ENCODE data around the gene KIF26B.

KIF26B gene

GRCh38 chr1:245448975-245449431, 294.2 kb downstream of the KIF26B start:
- no peaks in the 10 kb centered on the region for H3K27me3 ChIP-seq (ENCODE audit: insufficient read depth, insufficient read length)
- TF ChIP-seq SUZ12 (IDR thresholded peaks at IDR 0.05; ENCODE audit: extremely low read depth, insufficient read depth, insufficient read length) (no peak), ZNF274 (IDR thresholded peaks at IDR 0.05; ENCODE audit: low read depth, low read length) (no peak), YY1 (IDR thresholded peaks at IDR 0.05; ENCODE audit: insufficient read depth, insufficient read length) (no peak)
- H3K9ac ChIP-seq (ENCODE audit: insufficient read length, low read depth) = no peak overlapping the region
- peaks cover 9% of the 10 kb centered on the region for H3K9me3 ChIP-seq (ENCODE audit: insufficient read depth, low read length)
- peaks cover 3% of the 10 kb centered on the region for H3K4me1 ChIP-seq (ENCODE audit: insufficient read depth, insufficient read length)
- no peaks in the 10 kb centered on the region for H3K36me3 ChIP-seq (ENCODE audit: insufficient read depth, insufficient read length, low read length)
- DNase-seq (ENCODE audit: low read depth, low spot score) = no peak
- H3K4me3 ChIP-seq (ENCODE audit: insufficient read length, low read depth) = no peak overlapping the region

GRCh38 chr1:245453541-245453940, 298.8 kb downstream of the KIF26B start:
- no peak for DNase-seq (ENCODE audit: low read depth, low spot score)
- no peaks in the 10 kb centered on the region for H3K27me3 ChIP-seq (ENCODE audit: insufficient read depth, insufficient read length)
- peaks cover 6% of the 10 kb centered on the region for H3K4me1 ChIP-seq (ENCODE audit: insufficient read depth, insufficient read length)
- H3K9ac ChIP-seq (ENCODE audit: insufficient read length, low read depth) = no peak overlapping the region
- no peak for TF ChIP-seq ZNF274 (IDR thresholded peaks at IDR 0.05; ENCODE audit: low read depth, low read length)
- no peak for TF ChIP-seq SUZ12 (IDR thresholded peaks at IDR 0.05; ENCODE audit: extremely low read depth, insufficient read depth, insufficient read length)
- TF ChIP-seq YY1 (IDR thresholded peaks at IDR 0.05; ENCODE audit: insufficient read depth, insufficient read length) = no peak
- no peaks in the 10 kb centered on the region for H3K36me3 ChIP-seq (ENCODE audit: insufficient read depth, insufficient read length, low read length)
- no peak overlapping the region for H3K4me3 ChIP-seq (ENCODE audit: insufficient read length, low read depth)
- peaks cover 9% of the 10 kb centered on the region for H3K9me3 ChIP-seq (ENCODE audit: insufficient read depth, low read length)

GRCh38 chr1:245454051-245454450, 299.3 kb downstream of the KIF26B start:
- Histone ChIP-seq H3K27me3 (ENCODE audit: insufficient read depth, insufficient read length) (no peaks in the 10 kb centered on the region), H3K9me3 (ENCODE audit: insufficient read depth, low read length) (peaks cover 9% of the 10 kb centered on the region), H3K9ac (ENCODE audit: insufficient read length, low read depth) (no peak overlapping the region), H3K36me3 (ENCODE audit: insufficient read depth, insufficient read length, low read length) (no peaks in the 10 kb centered on the region), H3K4me1 (ENCODE audit: insufficient read depth, insufficient read length) (peaks cover 6% of the 10 kb centered on the region), H3K4me3 (ENCODE audit: insufficient read length, low read depth) (no peak overlapping the region)
- no peak for DNase-seq (ENCODE audit: low read depth, low spot score)
- TF ChIP-seq SUZ12 (IDR thresholded peaks at IDR 0.05; ENCODE audit: extremely low read depth, insufficient read depth, insufficient read length) (no peak), ZNF274 (IDR thresholded peaks at IDR 0.05; ENCODE audit: low read depth, low read length) (no peak), YY1 (IDR thresholded peaks at IDR 0.05; ENCODE audit: insufficient read depth, insufficient read length) (no peak)

- Histone ChIP-seq H3K4me1 (ENCODE audit: insufficient read depth, insufficient read length) (peaks cover 6% of the 10 kb centered on the region), H3K36me3 (ENCODE audit: insufficient read depth, insufficient read length, low read length) (no peaks in the 10 kb centered on the region), H3K4me3 (ENCODE audit: insufficient read length, low read depth) (no peak overlapping the region), H3K9me3 (ENCODE audit: insufficient read depth, low read length) (peaks cover 6% of the 10 kb centered on the region), H3K9ac (ENCODE audit: insufficient read length, low read depth) (no peak overlapping the region), H3K27me3 (ENCODE audit: insufficient read depth, insufficient read length) (no peaks in the 10 kb centered on the region)
- DNase-seq (ENCODE audit: low read depth, low spot score) = no peak
- no peak for TF ChIP-seq ZNF274 (IDR thresholded peaks at IDR 0.05; ENCODE audit: low read depth, low read length)
- TF ChIP-seq YY1 (IDR thresholded peaks at IDR 0.05; ENCODE audit: insufficient read depth, insufficient read length) = no peak
Measured at GRCh38 chr1:245457562-245457961, 302.8 kb downstream of the KIF26B start.

- H3K4me1 ChIP-seq (ENCODE audit: insufficient read depth, insufficient read length) = peaks cover 6% of the 10 kb centered on the region
- no peaks in the 10 kb centered on the region for H3K27me3 ChIP-seq (ENCODE audit: insufficient read depth, insufficient read length)
- DNase-seq (ENCODE audit: low read depth, low spot score) = no peak
- TF ChIP-seq SUZ12 (IDR thresholded peaks at IDR 0.05; ENCODE audit: extremely low read depth, insufficient read depth, insufficient read length) (no peak), YY1 (IDR thresholded peaks at IDR 0.05; ENCODE audit: insufficient read depth, insufficient read length) (no peak), ZNF274 (IDR thresholded peaks at IDR 0.05; ENCODE audit: low read depth, low read length) (no peak)
- peaks cover 4% of the 10 kb centered on the region; the same call in 1 of the 2 replicates for H3K9me3 ChIP-seq (ENCODE audit: insufficient read depth, low read length)
- no peak overlapping the region for H3K4me3 ChIP-seq (ENCODE audit: insufficient read length, low read depth)
- no peak overlapping the region for H3K9ac ChIP-seq (ENCODE audit: insufficient read length, low read depth)
- no peaks in the 10 kb centered on the region for H3K36me3 ChIP-seq (ENCODE audit: insufficient read depth, insufficient read length, low read length)
Measured at GRCh38 chr1:245458234-245458633, 303.4 kb downstream of the KIF26B start.

- 0 out of 2 replicates have a peak, but pooled peaks cover 4% of the 10 kb centered on the region for H3K9me3 ChIP-seq (ENCODE audit: insufficient read depth, low read length)
- peaks cover 6% of the 10 kb centered on the region for H3K4me1 ChIP-seq (ENCODE audit: insufficient read depth, insufficient read length)
- H3K9ac ChIP-seq (ENCODE audit: insufficient read length, low read depth) = no peak overlapping the region
- no peaks in the 10 kb centered on the region for H3K36me3 ChIP-seq (ENCODE audit: insufficient read depth, insufficient read length, low read length)
- no peaks in the 10 kb centered on the region for H3K27me3 ChIP-seq (ENCODE audit: insufficient read depth, insufficient read length)
- no peak for TF ChIP-seq SUZ12 (IDR thresholded peaks at IDR 0.05; ENCODE audit: extremely low read depth, insufficient read depth, insufficient read length)
- TF ChIP-seq ZNF274 (IDR thresholded peaks at IDR 0.05; ENCODE audit: low read depth, low read length) = no peak
- no peak for TF ChIP-seq YY1 (IDR thresholded peaks at IDR 0.05; ENCODE audit: insufficient read depth, insufficient read length)
- no peak for DNase-seq (ENCODE audit: low read depth, low spot score)
- H3K4me3 ChIP-seq (ENCODE audit: insufficient read length, low read depth) = no peak overlapping the region
Measured at GRCh38 chr1:245458761-245459174, 304.0 kb downstream of the KIF26B start.

GRCh38 chr1:245459621-245460020, 304.8 kb downstream of the KIF26B start:
- TF ChIP-seq YY1 (IDR thresholded peaks at IDR 0.05; ENCODE audit: insufficient read depth, insufficient read length) (no peak), ZNF274 (IDR thresholded peaks at IDR 0.05; ENCODE audit: low read depth, low read length) (no peak), SUZ12 (IDR thresholded peaks at IDR 0.05; ENCODE audit: extremely low read depth, insufficient read depth, insufficient read length) (no peak)
- Histone ChIP-seq H3K4me3 (ENCODE audit: insufficient read length, low read depth) (no peak overlapping the region), H3K27me3 (ENCODE audit: insufficient read depth, insufficient read length) (no peaks in the 10 kb centered on the region), H3K9me3 (ENCODE audit: insufficient read depth, low read length) (0 out of 2 replicates have a peak, but pooled peaks cover 4% of the 10 kb centered on the region), H3K4me1 (ENCODE audit: insufficient read depth, insufficient read length) (peaks cover 8% of the 10 kb centered on the region), H3K36me3 (ENCODE audit: insufficient read depth, insufficient read length, low read length) (no peaks in the 10 kb centered on the region), H3K9ac (ENCODE audit: insufficient read length, low read depth) (no peak overlapping the region)
- DNase-seq (ENCODE audit: low read depth, low spot score) = no peak

Measured in NT2/D1 (cell line).